Measurements from ENCODE around the gene OXT. TPM values are rescaled to one million over a fixed set of nuclear protein-coding genes. Genes with fewer than 3 reads are reported as not detected.

Gene OXT
- total and polyA plus RNA-seq, 2 of the 4 experiments (the other 2 are of a cell fraction), result not detected

GRCh38 chr20:3107464-3108025 lies 36.1 kb downstream of the OXT start:
- intact Hi-C loops (cut with micrococcal nuclease) (no loop called here), in situ Hi-C loops (cut with MboI; ENCODE audit: low sequenced_read_pairs) (loop anchor here (5.0 kb wide), 1 partner anchor 50 kb away; no protein-coding TSS in a partner anchor)
- no peak for ATAC-seq (ENCODE audit: low read depth)

More at GRCh38 chr20:3107464-3108025, 36.1 kb downstream of the OXT start:
- no peak overlapping the region for H2BK15ac ChIP-seq (ENCODE audit: low read depth, low read length)
- no peak overlapping the region for H3K14ac ChIP-seq (replicated peaks; ENCODE audit: low read depth, low read length)
- H3K9me1 ChIP-seq (ENCODE audit: insufficient read depth, low read length), result no peaks in the 10 kb centered on the region; the same call in 1 of the 2 replicates
- no peak overlapping the region for H3K4me2 ChIP-seq (ENCODE audit: low read depth, low read length)
- H2AFZ ChIP-seq (replicated peaks; ENCODE audit: low read length, poor library complexity), result no peak overlapping the region
- no peak overlapping the region for H2BK120ac ChIP-seq (ENCODE audit: low read depth, low read length)
- no peaks in the 10 kb centered on the region for H3K27me3 ChIP-seq (ENCODE audit: control insufficient read depth, insufficient read depth, low read length)
- TF ChIP-seq BHLHE40 (IDR thresholded peaks at IDR 0.05; ENCODE audit: low read depth, low read length) (no peak), MAFK (IDR thresholded peaks at IDR 0.05; ENCODE audit: low read depth, low read length) (no peak), CHD1 (IDR thresholded peaks at IDR 0.05; ENCODE audit: low read depth, low read length) (no peak), RFX5 (IDR thresholded peaks at IDR 0.05; ENCODE audit: low read depth, low read length) (no peak), RAD21 (IDR thresholded peaks at IDR 0.05; ENCODE audit: low read length) (no peak), RCOR1 (IDR thresholded peaks at IDR 0.05; ENCODE audit: insufficient replicate concordance, low read length) (no peak), ELK1 (IDR thresholded peaks at IDR 0.05; ENCODE audit: borderline replicate concordance, low read depth, low read length) (no peak), MXI1 (IDR thresholded peaks at IDR 0.05; ENCODE audit: borderline replicate concordance, low read depth, low read length) (no peak), CTCF (conservative IDR thresholded peaks at IDR 0.05; ENCODE audit: low read depth, low read length) (no peak)
- no peak overlapping the region for H4K8ac ChIP-seq (ENCODE audit: low read depth in 2 of 2, low read length in 2 of 2)
- no peak overlapping the region for H4K91ac ChIP-seq (ENCODE audit: insufficient read depth, low read depth, low read length)
- ChIA-PET POLR2A (ENCODE audit: unreplicated experiment) (no interaction called here), CTCF (no interaction called here)
- BruUV-seq (replicated peaks), result no TSS peak
- no peaks in the 10 kb centered on the region for H3K9me3 ChIP-seq (ENCODE audit: control insufficient read depth, insufficient read depth, low read length)
- no peak overlapping the region for H3K4me3 ChIP-seq (ENCODE audit: insufficient read depth, low read depth, low read length)
- DNase-seq, result no peak
- H3K18ac ChIP-seq (ENCODE audit: low read depth, low read length), result no peak overlapping the region
- H3K56ac ChIP-seq (ENCODE audit: extremely low read depth, insufficient read depth, low read length), result no peak overlapping the region
- H3K79me1 ChIP-seq (ENCODE audit: low read depth in 1 of 2, low read length in 2 of 2), result no peaks in the 10 kb centered on the region
- H3K36me3 ChIP-seq (ENCODE audit: control insufficient read depth, insufficient read depth, low read length), result peaks cover 16% of the 10 kb centered on the region
- no peaks in the 10 kb centered on the region for H4K20me1 ChIP-seq (ENCODE audit: insufficient read depth, low read length)
- H3K27ac ChIP-seq (ENCODE audit: insufficient read depth, low read length), result no peak overlapping the region
- dilution Hi-C loops (cut with HindIII; ENCODE audit: low sequenced_read_pairs, unreplicated experiment), result no loop called here
- H2BK5ac ChIP-seq (ENCODE audit: low read depth, low read length, poor library complexity, severe bottlenecking), result no peak overlapping the region
- H2AK5ac ChIP-seq (ENCODE audit: low read depth, low read length), result no peak overlapping the region
- no CpG with 5 or more reads among the region's 12 CpGs for WGBS, 2 experiments (ENCODE audit: extremely low coverage in 2 of 2, insufficient read length in 1 of 2)
- no peak overlapping the region for H2AK9ac ChIP-seq (replicated peaks; ENCODE audit: low read depth, low read length, poor library complexity)
- H3K4ac ChIP-seq (ENCODE audit: low read depth, low read length), result no peak overlapping the region
- no peak overlapping the region for H4K5ac ChIP-seq (ENCODE audit: low read depth, low read length)
- H3K23ac ChIP-seq (ENCODE audit: low read depth, low read length), result no peak overlapping the region
- no peak overlapping the region for H2BK20ac ChIP-seq (ENCODE audit: low read depth, low read length)
- no peak overlapping the region for H3K9ac ChIP-seq (ENCODE audit: low read depth, low read length)
- no peaks in the 10 kb centered on the region for H3K4me1 ChIP-seq (ENCODE audit: control insufficient read depth, insufficient read depth, low read length)

Data from IMR-90 (cell line).